Epidermal melanocyte (primary cell): ENCODE measurements around the gene ZSWIM6.

ENCODE experiments used
- DNase-seq: peaks from one replicate; pipeline ENCODE4 v3.0.0; 2011; ENCODE audit warnings: low spot score; ENCODE audit not compliant: insufficient read length

The ZSWIM6 gene

GRCh38 chr5:61332851-61333320 lies 828 bp downstream of the ZSWIM6 start:
- no peak for DNase-seq

GRCh38 chr5:61333321-61333953 lies 1.4 kb downstream of the ZSWIM6 start:
- DNase-seq, result no peak

DNA sequence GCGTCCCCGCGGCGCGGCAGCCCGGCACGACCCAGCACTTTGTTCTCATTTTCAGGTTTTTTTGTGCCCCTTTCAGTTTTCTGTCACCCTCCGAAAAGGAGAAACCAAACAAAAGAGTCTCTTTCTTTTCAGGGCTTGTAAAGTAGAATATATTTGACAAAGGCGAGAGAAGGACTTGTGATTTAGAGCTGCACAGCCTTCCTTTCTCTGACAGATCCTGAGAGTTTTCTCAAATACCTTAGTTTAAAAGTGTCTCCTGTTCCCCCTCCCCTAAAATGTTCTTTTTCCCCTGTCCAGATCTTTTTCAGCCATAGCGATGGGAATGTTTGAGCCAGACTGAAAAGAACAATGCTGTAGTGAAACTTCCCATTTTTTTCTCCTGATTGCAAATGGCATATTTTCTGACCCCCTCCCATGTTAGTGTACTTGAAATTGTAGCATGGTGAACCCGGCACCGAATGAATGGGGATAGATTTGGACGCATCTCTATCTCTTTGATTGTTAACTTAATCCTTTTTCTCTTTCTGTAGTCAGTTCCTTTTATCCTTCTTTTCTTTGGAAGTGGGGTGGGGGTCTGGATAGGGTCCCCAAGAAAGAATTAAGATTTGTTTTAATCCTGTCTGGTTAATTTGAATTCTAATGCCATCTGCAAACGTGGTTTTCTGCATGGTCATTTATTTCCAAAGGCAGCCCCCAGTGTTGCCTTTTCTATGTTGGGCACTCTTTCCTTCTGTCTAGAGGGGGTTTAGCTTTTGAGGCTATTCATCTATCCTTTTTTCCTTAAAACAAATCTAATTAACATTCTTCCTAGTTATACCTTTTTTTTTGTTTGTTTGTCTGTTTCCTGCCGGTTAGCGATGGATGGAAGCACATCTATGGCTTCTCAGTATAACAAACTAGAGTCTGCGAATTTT lies 2.2 kb downstream of the ZSWIM6 start:
- DNase-seq, result no peak

GRCh38 chr5:61334868-61335615 lies 3.0 kb downstream of the ZSWIM6 start:
- DNase-seq, result no peak

DNA sequence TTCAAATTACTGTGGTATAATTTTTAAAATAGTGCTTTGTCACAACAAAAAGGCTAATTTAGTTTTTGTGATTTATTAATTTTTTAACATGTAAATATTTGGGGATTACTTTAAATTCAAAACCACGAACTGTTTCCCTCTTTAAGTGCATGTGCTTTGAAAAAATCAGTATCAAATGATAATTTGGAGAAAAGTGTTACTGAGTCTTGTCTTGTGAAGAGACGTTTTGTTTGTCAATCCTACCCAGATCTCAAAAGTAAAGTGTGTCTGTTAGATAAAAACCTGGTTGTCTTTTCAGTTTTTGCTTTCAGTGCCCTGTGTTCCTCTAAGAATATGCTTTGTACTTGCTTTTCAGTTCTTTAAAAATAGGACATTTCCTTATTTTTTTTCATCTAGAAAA lies 7.7 kb downstream of the ZSWIM6 start:
- no peak for DNase-seq

- DNase-seq, result no peak
These were observed 8.8 kb downstream of the ZSWIM6 start for GRCh38 chr5:61340775-61341361.

- no peak for DNase-seq
These were observed 10.0 kb downstream of the ZSWIM6 start for GRCh38 chr5:61342071-61342501.

DNA sequence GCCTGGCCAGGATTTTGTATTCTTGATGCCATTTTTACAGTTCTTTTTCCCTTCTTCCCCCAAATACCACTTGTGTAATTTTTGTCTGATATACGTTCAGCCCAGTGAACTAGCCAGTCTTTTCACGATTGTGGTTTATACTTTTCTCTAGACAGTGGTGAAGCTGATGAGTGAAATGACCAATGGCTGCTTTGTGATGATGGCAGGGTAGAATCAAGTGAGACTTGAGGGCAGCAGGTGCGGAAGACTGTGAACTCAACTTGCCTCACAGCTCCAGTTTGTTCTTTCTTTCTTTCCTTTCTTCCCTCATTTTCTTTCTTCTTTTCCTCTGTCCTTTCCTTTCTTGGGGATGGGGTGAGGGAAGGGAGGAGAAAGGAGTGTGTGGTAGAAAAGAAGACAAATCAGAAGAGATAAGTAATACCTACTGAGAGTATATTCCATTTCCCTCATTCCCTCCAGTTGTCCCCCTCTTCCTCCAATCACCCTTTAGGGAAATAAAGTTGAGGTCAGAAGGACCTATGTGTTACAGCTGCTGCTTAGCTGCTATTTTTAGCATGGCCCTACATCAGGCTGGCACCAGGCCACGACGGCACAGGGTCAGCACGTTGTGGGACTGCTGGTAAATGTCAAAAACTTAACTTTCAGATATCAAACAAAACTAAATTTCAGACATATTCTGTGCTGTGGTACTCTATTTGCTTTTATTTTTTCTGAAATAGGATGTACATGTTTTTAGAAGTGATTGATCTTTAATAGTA lies 12.3 kb downstream of the ZSWIM6 start:
- DNase-seq, result no peak

DNA sequence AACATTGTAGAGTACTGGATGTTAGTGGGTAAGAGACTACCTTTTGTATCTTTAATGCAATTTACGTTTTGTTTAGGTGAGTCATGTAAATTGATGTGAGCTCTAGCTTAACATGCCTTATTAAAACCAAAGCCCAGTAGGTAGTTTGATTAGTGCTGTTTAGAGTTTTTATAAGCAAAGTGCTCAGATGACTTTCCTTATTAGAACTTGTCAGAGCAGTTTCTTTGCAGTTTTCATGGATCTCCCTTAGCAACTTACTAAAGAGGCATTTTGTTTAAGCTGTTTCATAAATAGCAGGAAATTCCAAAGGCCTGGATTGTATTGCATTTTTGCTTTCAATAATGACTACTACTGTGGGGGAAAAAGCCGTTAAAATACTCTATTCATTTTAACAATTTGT lies 14.5 kb downstream of the ZSWIM6 start:
- DNase-seq, result no peak

DNA sequence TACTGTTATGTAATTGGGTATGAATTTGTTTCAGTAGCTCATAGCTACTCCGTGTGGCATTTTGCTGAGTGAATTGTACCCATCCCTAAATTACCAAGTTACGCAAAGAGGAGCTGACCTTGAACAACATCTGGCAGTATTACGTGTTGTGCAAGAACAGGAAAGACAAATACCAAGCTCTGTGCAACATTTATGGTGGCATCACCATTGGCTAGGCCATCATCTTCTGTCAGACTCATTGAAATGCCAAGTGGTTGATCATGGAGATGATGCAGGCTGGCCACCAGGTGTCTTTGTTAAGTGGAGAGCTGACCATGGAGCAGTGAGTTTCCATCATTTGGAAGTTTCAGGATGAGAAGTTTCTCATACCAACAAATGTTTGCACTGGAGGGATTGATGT lies 15.0 kb downstream of the ZSWIM6 start:
- no peak for DNase-seq

DNA sequence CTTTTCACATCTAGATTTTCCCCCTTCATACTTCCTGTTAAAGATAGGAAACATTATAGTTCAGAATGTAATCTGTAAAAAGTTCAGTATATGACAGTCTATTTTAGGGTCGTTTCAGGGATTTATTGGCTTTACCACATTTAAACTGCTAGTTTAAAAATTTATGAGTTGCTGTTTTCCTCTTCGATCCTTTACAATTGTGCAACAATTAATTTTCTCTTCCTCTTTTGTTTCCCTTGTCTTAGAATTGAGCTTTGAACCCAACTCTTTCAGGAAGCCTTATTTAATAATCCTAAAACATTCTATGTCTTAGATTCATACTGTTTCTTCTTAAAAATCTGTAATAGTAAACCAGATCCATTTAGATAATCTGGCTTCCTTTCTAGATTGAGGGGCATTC lies 16.4 kb downstream of the ZSWIM6 start:
- no peak for DNase-seq

DNA sequence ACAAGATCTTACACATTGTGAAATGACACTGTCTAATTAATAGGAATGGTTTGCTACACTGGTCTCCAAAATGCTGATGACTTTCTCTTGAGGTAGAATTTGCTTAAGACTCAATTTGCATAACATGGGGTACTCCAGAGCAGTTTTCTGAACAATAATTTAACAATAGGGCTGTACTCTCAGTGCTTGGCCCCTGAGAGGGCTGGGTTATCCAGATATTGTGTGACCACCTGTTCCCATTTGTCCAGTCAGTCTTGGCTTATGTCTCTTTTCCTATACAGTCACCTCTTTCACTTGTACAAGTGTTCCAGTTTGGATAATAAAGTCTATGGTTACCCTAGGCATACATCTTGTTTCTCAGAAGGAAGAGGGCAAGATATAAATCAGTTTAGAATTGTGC lies 17.9 kb downstream of the ZSWIM6 start:
- DNase-seq, result no peak

DNA sequence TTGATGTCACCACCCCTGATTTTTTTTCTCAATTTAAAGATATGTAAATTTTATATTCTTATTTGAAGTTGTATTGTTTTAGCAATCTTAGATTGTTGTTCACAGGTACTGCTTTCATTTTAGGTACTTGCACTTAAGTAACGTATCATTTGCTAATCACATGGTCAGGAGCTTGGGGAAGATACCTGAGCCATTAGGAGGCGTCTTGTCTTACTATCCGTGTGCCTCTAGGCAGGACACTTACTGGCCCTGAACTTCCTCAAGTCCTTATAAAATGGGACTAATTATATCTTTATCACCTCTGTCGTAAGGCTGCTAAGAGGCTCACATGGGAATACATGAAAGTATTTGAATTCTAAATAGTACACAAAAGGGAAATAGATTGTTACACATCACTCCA lies 18.5 kb downstream of the ZSWIM6 start:
- no peak for DNase-seq

DNA sequence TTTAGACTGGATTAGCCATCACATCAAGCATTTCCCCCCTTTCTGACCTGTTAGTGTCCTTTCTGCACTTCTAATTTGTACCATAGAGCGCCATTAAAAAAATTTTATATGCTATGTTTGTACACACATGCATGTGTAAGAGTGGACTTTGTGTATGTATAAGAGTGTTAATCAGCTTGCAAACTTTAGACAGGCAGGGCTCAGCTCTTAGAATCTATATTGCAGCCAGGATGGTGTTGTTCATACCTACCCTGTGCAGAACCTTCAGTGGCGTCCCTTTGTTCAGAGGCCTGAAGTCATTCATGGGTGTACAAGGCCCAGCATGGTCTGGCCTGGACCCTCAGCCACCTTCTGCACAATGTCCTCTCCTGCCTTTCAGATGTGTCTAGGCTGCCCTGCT lies 19.7 kb downstream of the ZSWIM6 start:
- no peak for DNase-seq

DNA sequence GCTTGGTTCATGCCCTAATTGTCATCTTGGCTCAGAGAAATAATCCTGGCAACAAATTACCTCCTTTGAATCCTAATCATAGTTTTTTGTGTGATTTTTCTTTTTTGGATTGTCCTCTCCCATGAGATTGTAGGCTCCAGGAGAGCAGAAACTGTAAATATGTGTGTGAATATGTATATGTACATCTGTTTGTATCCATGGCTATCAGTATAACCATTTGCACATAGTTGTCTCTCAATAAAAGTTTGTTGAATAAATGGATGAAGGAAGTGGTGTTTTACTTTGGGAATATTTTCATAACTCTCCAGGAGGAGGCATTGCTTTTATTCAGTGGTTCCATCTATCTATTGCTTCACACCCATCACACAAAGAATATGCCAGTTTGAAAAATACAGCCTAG lies 20.1 kb downstream of the ZSWIM6 start:
- DNase-seq, result no peak

- no peak for DNase-seq
These were observed 20.6 kb downstream of the ZSWIM6 start for GRCh38 chr5:61352612-61353156.

DNA sequence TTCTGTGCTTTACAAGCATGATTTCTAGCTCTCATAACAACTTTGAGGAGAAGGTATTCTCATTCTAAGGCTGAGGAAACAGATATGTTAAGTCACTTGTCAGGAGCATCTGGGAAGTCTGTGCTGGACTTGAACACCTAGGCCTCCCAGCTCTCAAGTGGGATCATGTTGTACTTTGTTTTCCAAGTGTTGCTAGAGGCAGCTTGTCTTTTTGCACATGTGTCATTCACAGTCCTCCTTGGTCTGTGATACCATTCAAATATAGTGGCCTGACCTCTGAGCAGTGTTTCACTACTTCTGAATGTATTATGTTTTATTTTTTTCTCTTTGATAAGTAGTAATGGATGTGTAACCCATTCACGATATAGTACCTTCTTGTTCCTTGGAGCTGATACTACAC lies 21.2 kb downstream of the ZSWIM6 start:
- DNase-seq, result no peak

GRCh38 chr5:61354199-61354598 lies 22.1 kb downstream of the ZSWIM6 start:
- no peak for DNase-seq

DNA sequence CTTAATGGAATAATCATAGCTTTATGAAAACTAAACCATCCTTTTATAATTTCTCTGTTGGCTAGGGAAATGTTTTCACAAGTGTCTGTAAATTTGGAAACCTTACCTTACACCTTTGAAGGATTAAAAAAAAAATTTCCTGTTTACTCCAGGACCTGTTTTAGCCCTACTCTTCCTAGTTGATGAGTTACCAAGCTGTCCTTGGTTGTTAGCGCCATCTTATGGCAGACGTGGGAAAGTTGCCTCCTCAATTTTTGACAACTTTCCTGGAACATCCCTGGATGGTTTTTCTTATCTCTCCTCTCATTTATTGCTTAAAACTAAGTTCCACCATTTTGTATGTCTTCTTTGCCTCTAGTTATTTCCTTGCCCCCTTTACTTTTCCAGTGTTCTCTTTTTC lies 25.7 kb downstream of the ZSWIM6 start:
- no peak for DNase-seq

- no peak for DNase-seq
These were observed 30.8 kb downstream of the ZSWIM6 start for GRCh38 chr5:61362796-61363368.
